Fibroblast of lung (primary cell): ENCODE data around the gene CASP4.

ENCODE experiments used
- CTCF ChIP-seq, 2 donors: IDR thresholded peaks in 1 of 2; conservative IDR thresholded peaks in 1 of 2; 1 replicate in 1 of 2; 2 replicates in 1 of 2; pipeline ENCODE4 v1.5.1; 2011 to 2012; ENCODE audit warnings: low read length in 2 of 2, control low read depth in 1 of 2, inconsistent platforms in 1 of 2, low read depth in 1 of 2, mild to moderate bottlenecking in 1 of 2
- EZH2 ChIP-seq: IDR thresholded peaks from 2 replicates; pipeline ENCODE4 v1.5.1; 2012; ENCODE audit warnings: low read length, control low read depth, mild to moderate bottlenecking; ENCODE audit errors: missing control alignments

- TF ChIP-seq EZH2 (no peak), CTCF (conservative IDR thresholded peaks at IDR 0.05 in 1 of 2, IDR thresholded peaks at IDR 0.05 in 1 of 2; ENCODE audit: low read depth in 1 of 2, low read length in 2 of 2) (no peak)
Observed at GRCh38 chr11:104962852-104963251, 5.5 kb downstream of the CASP4 start.
